ENCODE measurements around the gene HPS5. TPM values are rescaled to one million over a fixed set of nuclear protein-coding genes. Genes with fewer than 3 reads are reported as not detected.
"Not testable (repeated sequence)": the region's sequence is repeated elsewhere in the genome, so short reads cannot be mapped to it uniquely, and the experiment has no call there.

Gene HPS5
- total and polyA plus RNA-seq, 9 donors: 10.0 to 19.2 (median 11.6) TPM

DNA sequence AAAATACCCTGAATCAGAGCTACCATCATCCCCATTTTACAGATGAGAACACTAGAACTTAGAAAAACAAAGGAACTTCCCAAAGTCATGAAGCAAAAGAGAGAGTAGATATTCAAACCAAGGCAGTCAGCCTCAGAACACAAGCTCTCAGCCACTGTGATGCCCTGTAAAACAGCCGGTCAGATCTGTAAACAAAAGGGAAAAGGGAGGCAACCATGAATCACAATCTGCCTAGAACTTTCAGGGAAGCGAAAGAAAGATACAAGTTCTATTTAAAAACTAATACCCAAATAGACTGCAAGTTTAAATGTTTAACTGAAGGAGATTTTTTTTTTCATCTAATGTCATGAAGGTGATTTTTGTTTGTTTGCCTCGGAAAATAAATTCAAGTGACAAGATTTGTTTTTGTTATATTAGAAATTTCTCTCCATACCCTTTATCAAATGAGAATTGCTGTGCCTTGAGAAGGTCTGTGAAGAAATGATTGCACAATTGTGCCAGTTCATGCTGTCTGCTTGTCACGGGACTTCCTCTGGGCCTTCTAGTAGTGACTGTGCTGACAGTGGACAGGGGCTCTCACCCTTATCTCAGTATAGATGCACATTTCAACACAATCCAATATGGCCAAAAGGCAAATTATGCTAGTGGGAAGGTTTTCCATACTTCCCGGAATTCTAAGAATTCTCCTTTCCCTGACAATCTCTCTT is 44.2 kb downstream of the HPS5 start:
- no peaks in the 10 kb centered on the region for H3K9me3 ChIP-seq (replicated peaks; ENCODE audit: control insufficient read depth, low read depth, low read length)
- peaks cover 18% of the 10 kb centered on the region for H3K36me3 ChIP-seq (ENCODE audit: control insufficient read depth, insufficient read depth, low read length)
- DNase-seq: peak; percentile 49
- WGBS (ENCODE audit: insufficient coverage): 90% methylated on average over 2 of the region's 5 CpGs
- H3K4me3 ChIP-seq (ENCODE audit: low read length): no peak overlapping the region
- peak overlapping the region; percentile 13 for H3K27ac ChIP-seq (ENCODE audit: low read length)
- H3K27me3 ChIP-seq (ENCODE audit: control insufficient read depth, insufficient read depth, low read length): no peaks in the 10 kb centered on the region
- H3K4me1 ChIP-seq (ENCODE audit: control insufficient read depth, insufficient read depth, low read length): no peaks in the 10 kb centered on the region

- H3K9me3 ChIP-seq (replicated peaks; ENCODE audit: control insufficient read depth, low read depth, low read length): no peaks in the 10 kb centered on the region
- H3K4me1 ChIP-seq (ENCODE audit: control insufficient read depth, insufficient read depth, low read length): no peaks in the 10 kb centered on the region
- no CpG with 5 or more reads among the region's 4 CpGs for WGBS (ENCODE audit: insufficient coverage)
- no peaks in the 10 kb centered on the region for H3K36me3 ChIP-seq (ENCODE audit: control insufficient read depth, insufficient read depth, low read length)
- DNase-seq: no peak
- H3K27me3 ChIP-seq (ENCODE audit: control insufficient read depth, insufficient read depth, low read length): no peaks in the 10 kb centered on the region
- H3K27ac ChIP-seq (ENCODE audit: low read length): no peak overlapping the region
- H3K4me3 ChIP-seq (ENCODE audit: low read length): no peak overlapping the region
Observed at GRCh38 chr11:18271206-18271605, 50.7 kb downstream of the HPS5 start.

DNA sequence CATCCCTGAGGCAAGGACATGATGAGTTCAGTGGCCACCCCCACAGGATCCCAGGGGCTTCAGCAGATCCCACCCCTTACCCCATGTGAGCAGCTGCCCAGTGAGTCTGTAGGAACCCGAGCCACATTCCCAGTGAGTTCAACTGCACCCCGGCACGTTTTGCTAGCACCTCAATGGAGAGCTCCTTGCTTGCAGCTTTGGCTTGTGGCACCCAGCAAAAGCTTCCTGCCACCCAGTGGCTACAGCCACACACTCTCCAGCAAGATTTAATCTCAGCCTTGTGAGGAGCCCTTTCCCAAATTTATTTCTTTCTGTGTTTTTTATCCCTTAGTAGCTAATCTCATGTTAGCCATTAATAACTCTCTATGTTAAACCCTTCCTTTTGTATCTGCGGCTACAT is 51.8 kb downstream of the HPS5 start:
- no peaks in the 10 kb centered on the region for H3K9me3 ChIP-seq (replicated peaks; ENCODE audit: control insufficient read depth, low read depth, low read length)
- H3K4me1 ChIP-seq (ENCODE audit: control insufficient read depth, insufficient read depth, low read length): no peaks in the 10 kb centered on the region
- 69% methylated on average over 4 of the region's 4 CpGs for WGBS (ENCODE audit: insufficient coverage)
- no peak overlapping the region for H3K4me3 ChIP-seq (ENCODE audit: low read length)
- H3K27ac ChIP-seq (ENCODE audit: low read length): no peak overlapping the region
- no peaks in the 10 kb centered on the region for H3K27me3 ChIP-seq (ENCODE audit: control insufficient read depth, insufficient read depth, low read length)
- DNase-seq: no peak
- H3K36me3 ChIP-seq (ENCODE audit: control insufficient read depth, insufficient read depth, low read length): no peaks in the 10 kb centered on the region

GRCh38 chr11:18269252-18269651 is 52.7 kb downstream of the HPS5 start:
- H3K27ac ChIP-seq (ENCODE audit: low read length); H3K36me3 ChIP-seq (ENCODE audit: control insufficient read depth, insufficient read depth, low read length); H3K27me3 ChIP-seq (ENCODE audit: control insufficient read depth, insufficient read depth, low read length); H3K4me3 ChIP-seq (ENCODE audit: low read length); H3K9me3 ChIP-seq (replicated peaks; ENCODE audit: control insufficient read depth, low read depth, low read length); DNase-seq; H3K4me1 ChIP-seq (ENCODE audit: control insufficient read depth, insufficient read depth, low read length): not testable (repeated sequence)
- WGBS (ENCODE audit: insufficient coverage): no CpG with 5 or more reads among the region's 5 CpGs

DNA sequence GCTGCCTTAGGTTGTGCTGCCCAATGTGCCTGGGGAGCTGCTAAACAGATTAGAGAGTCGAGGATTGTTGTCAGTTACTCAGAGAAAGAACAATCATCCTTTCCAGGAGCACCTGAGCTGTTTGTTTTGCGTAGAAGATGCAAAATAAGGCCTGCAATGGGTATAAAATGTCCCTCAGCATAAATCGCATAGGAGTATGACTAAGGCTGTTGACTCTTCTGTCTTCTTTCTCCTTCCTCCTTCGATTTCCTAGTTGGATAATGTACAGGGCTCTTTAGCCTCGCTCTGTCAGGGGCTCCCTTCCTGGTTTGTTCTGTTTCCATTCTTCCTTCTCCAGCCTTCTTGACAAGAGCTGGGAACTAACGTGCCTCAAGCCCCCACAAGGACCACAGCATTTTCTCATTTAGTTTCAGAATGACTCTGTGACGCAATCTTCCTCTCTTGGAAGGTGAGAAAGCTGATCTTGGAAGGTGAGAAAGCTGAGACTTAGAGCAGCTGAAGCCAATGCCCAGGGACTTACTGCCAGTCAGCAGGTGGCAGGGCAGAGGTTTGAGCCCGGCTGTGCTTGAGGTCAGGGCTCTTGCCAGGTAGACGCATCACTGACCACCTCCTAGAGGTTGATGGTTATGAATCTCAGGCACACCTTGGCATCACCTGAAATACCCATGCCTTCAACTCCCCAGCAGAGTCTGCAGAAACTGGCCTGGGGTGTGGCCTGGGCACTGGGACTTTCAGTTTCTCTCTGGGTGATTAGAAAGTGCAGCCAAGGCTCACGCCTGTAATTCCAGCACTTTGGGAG is 54.4 kb downstream of the HPS5 start:
- H3K27ac ChIP-seq (ENCODE audit: low read length); H3K9me3 ChIP-seq (replicated peaks; ENCODE audit: control insufficient read depth, low read depth, low read length); H3K4me3 ChIP-seq (ENCODE audit: low read length); DNase-seq; H3K36me3 ChIP-seq (ENCODE audit: control insufficient read depth, insufficient read depth, low read length); H3K4me1 ChIP-seq (ENCODE audit: control insufficient read depth, insufficient read depth, low read length); H3K27me3 ChIP-seq (ENCODE audit: control insufficient read depth, insufficient read depth, low read length): not testable (repeated sequence)
- WGBS (ENCODE audit: insufficient coverage): 100% methylated on average over 1 of the region's 10 CpGs

DNA sequence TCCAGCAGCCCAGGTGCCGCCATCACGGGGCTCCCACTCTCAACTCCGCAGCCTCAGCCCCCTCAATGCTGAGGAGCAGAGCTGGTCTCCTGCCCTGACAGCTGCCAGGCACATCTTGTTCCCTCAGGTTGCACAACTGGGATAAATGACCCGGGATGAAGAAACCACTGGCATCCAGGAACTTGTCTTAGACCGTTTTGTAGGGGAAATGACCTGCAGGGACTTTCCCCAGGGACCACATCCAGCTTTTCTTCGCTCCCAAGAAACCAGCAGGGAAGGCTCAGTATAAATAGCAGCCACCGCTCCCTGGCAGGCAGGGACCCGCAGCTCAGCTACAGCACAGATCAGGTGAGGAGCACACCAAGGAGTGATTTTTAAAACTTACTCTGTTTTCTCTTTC is 56.0 kb downstream of the HPS5 start, which contains the start of gene SAA1:
TSS of gene SAA1 (plus strand) at position 316 of the 400 bp plus-strand sequence. CDS start 624 bp downstream, outside the sequence.
- DNase-seq: no peak
- no peak within 1 kb of the TSS for H3K27ac ChIP-seq (ENCODE audit: low read length)
- H3K4me3 ChIP-seq (ENCODE audit: low read length): no peak within 1 kb of the TSS
- H3K4me1 ChIP-seq (ENCODE audit: control insufficient read depth, insufficient read depth, low read length): no peaks in the 10 kb centered on the region
- H3K36me3 ChIP-seq (ENCODE audit: control insufficient read depth, insufficient read depth, low read length): no peaks in the 10 kb centered on the region
- WGBS (ENCODE audit: insufficient coverage): 11% methylated on average over 2 of the region's 8 CpGs
- no peaks in the 10 kb centered on the region for H3K9me3 ChIP-seq (replicated peaks; ENCODE audit: control insufficient read depth, low read depth, low read length)
- no peaks in the 10 kb centered on the region for H3K27me3 ChIP-seq (ENCODE audit: control insufficient read depth, insufficient read depth, low read length)

- Histone ChIP-seq H3K36me3 (ENCODE audit: control insufficient read depth, insufficient read depth, low read length) (no peaks in the 10 kb centered on the region), H3K4me1 (ENCODE audit: control insufficient read depth, insufficient read depth, low read length) (no peaks in the 10 kb centered on the region), H3K4me3 (ENCODE audit: low read length) (no peak overlapping the region), H3K27me3 (ENCODE audit: control insufficient read depth, insufficient read depth, low read length) (no peaks in the 10 kb centered on the region), H3K27ac (ENCODE audit: low read length) (no peak overlapping the region), H3K9me3 (replicated peaks; ENCODE audit: control insufficient read depth, low read depth, low read length) (no peaks in the 10 kb centered on the region)
- peak; percentile 4 for DNase-seq
- WGBS (ENCODE audit: insufficient coverage): no CpG with 5 or more reads among the region's 1 CpG
Observed at GRCh38 chr11:18264677-18265555, 57.0 kb downstream of the HPS5 start.

- Histone ChIP-seq H3K4me3 (ENCODE audit: low read length) (no peak overlapping the region), H3K9me3 (replicated peaks; ENCODE audit: control insufficient read depth, low read depth, low read length) (no peaks in the 10 kb centered on the region), H3K4me1 (ENCODE audit: control insufficient read depth, insufficient read depth, low read length) (no peaks in the 10 kb centered on the region), H3K27ac (ENCODE audit: low read length) (no peak overlapping the region), H3K27me3 (ENCODE audit: control insufficient read depth, insufficient read depth, low read length) (no peaks in the 10 kb centered on the region), H3K36me3 (ENCODE audit: control insufficient read depth, insufficient read depth, low read length) (no peaks in the 10 kb centered on the region)
- no peak for DNase-seq
- WGBS (ENCODE audit: insufficient coverage): 73% methylated on average over 4 of the region's 4 CpGs
Observed at GRCh38 chr11:18264035-18264434, 57.9 kb downstream of the HPS5 start.

DNA sequence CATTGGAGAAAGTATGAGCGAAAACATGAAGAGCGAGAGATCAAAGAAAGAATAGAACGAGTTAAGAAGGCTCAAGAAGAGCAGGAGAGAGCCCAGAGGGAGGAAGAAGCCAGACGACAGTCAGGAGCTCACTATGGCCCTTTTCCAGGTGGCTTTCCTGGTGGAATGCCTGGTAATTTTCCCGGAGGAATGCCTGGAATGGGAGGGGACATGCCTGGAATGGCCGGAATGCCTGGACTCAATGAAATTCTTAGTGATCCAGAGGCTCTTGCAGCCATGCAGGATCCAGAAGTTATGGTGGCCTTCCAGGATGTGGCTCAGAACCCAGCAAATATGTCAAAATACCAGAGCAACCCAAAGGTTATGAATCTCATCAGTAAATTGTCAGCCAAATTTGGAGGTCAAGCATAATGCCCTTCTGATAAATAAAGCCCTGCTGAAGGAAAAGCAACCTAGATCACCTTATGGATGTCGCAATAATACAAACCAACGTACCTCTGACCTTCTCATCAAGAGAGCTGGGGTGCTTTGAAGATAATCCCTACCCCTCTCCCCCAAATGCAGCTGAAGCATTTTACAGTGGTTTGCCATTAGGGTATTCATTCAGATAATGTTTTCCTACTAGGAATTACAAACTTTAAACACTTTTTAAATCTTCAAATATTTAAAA is 59.1 kb downstream of the HPS5 start:
- not testable (repeated sequence) for H3K27me3 ChIP-seq (ENCODE audit: control insufficient read depth, insufficient read depth, low read length); H3K4me1 ChIP-seq (ENCODE audit: control insufficient read depth, insufficient read depth, low read length); DNase-seq; H3K27ac ChIP-seq (ENCODE audit: low read length); H3K4me3 ChIP-seq (ENCODE audit: low read length); H3K9me3 ChIP-seq (replicated peaks; ENCODE audit: control insufficient read depth, low read depth, low read length); H3K36me3 ChIP-seq (ENCODE audit: control insufficient read depth, insufficient read depth, low read length)
- 77% methylated on average over 3 of the region's 8 CpGs for WGBS (ENCODE audit: insufficient coverage)

All from muscle of leg (tissue), 11 donors.